ENCODE results near the gene OR5K3.

DNA sequence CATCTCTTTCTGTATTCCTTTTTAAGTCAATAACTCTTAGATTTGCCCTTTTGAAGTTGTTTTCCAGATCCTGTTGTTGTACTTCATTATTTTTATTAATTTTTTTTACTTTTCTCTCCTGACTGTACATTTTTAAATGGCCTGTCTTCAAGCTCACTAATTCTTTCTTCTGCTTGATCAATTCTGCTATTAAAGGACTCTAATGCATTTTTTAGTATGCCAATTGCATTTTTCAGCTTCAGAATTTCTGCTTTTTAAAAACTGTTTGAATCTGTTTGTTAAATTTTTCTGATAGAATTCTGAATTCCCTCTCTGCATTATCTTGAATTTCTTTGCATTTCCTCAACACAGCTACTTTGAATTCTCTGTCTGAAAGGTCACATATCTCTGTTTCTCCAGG lies 31.2 kb upstream of the OR5K3 start:
- TF ChIP-seq, protein P1, sequence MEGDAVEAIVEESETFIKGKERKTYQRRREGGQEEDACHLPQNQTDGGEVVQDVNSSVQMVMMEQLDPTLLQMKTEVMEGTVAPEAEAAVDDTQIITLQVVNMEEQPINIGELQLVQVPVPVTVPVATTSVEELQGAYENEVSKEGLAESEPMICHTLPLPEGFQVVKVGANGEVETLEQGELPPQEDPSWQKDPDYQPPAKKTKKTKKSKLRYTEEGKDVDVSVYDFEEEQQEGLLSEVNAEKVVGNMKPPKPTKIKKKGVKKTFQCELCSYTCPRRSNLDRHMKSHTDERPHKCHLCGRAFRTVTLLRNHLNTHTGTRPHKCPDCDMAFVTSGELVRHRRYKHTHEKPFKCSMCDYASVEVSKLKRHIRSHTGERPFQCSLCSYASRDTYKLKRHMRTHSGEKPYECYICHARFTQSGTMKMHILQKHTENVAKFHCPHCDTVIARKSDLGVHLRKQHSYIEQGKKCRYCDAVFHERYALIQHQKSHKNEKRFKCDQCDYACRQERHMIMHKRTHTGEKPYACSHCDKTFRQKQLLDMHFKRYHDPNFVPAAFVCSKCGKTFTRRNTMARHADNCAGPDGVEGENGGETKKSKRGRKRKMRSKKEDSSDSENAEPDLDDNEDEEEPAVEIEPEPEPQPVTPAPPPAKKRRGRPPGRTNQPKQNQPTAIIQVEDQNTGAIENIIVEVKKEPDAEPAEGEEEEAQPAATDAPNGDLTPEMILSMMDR (IDR thresholded peaks at IDR 0.05; ENCODE audit: insufficient read depth, low read length, poor library complexity, severe bottlenecking) = no peak
- no peak for TF ChIP-seq EZH2phosphoT487 (conservative IDR thresholded peaks at IDR 0.05; ENCODE audit: low read length)

All from SU-DHL-6 (cell line).